Transverse colon (tissue), 3 donors: ENCODE results near the gene ZNF343.

Experiments used
- CTCF ChIP-seq, 5 experiments: fragments of 200-600 bp in 3 of 5; fragments of 450-650 bp in 2 of 5; sonication (generic) in 3 of 5; IDR thresholded peaks; 1 replicate in 2 of 5; 2 replicates in 3 of 5; pipeline ENCODE4 v1.5.1; 2016 to 2017; ENCODE audit warnings: antibody characterized with exemption in 5 of 5, inconsistent platforms in 3 of 5, mild to moderate bottlenecking in 2 of 5, moderate library complexity in 1 of 5
- POLR2A ChIP-seq: fragments of 450-650 bp; IDR thresholded peaks from one replicate; pipeline ENCODE4 v1.6.1; 2016; ENCODE audit warnings: antibody characterized with exemption, mild to moderate bottlenecking, moderate library complexity

- TF ChIP-seq CTCF (IDR thresholded peaks at IDR 0.05) = no peak
- TF ChIP-seq POLR2A = no peak
These were observed 41.3 kb downstream of the ZNF343 start for GRCh38 chr20:2467412-2467811.
